Prostate gland (tissue), 2 donors: ENCODE measurements around the gene UPK1A. TPM values are rescaled to one million over a fixed set of nuclear protein-coding genes. Genes with fewer than 3 reads are reported as not detected.
"Not testable (repeated sequence)": the region's sequence is repeated elsewhere in the genome, so short reads cannot be mapped to it uniquely, and the experiment has no call there.

ENCODE experiments used
- DNase-seq: peaks from one replicate; pipeline ENCODE4 v3.0.0-alpha.2; 2019; ENCODE audit warnings: low spot score
- H3K27ac ChIP-seq, 2 donors: fragments of 200-600 bp; sonication (generic); 2 replicates each; pipeline ENCODE4 v1.5.1; 2017 to 2019
- H3K27me3 ChIP-seq: fragments of 200-600 bp; sonication (generic); replicated peaks from 2 replicates; pipeline ENCODE4 v1.5.1; 2019; ENCODE audit not compliant: insufficient read depth
- H3K36me3 ChIP-seq, 2 donors: fragments of 200-600 bp; sonication (generic); 1 replicate in 1 of 2; 2 replicates in 1 of 2; pipeline versions ENCODE4 v1.5.1 to v1.8.1; 2017 to 2019
- H3K4me1 ChIP-seq: fragments of 200-600 bp; sonication (generic); replicated peaks from 2 replicates; pipeline ENCODE4 v1.5.1; 2019
- H3K4me3 ChIP-seq, 2 donors: fragments of 200-600 bp; sonication (generic); 2 replicates each; pipeline ENCODE4 v1.5.1; 2017 to 2019
- H3K9me3 ChIP-seq: fragments of 200-600 bp; sonication (generic); 2 replicates; pipeline ENCODE4 v1.5.1; 2017
- POLR2A ChIP-seq: fragments of 450-650 bp; IDR thresholded peaks from one replicate; pipeline ENCODE4 v1.6.1; 2016; ENCODE audit warnings: antibody characterized with exemption, mild to moderate bottlenecking
- POLR2AphosphoS5 ChIP-seq: sonication (generic); formaldehyde crosslinking; IDR thresholded peaks from one replicate; pipeline ENCODE4 v1.6.1; 2017; ENCODE audit warnings: antibody characterized with exemption
- WGBS: methylation state at CpG from one replicate; pipeline ENCODE4 v1.1.5; 2018; 5-methylcytosine and 5-hydroxymethylcytosine counted together
- intact Hi-C: fragments of 100-400 bp; cut with DNase I; formaldehyde crosslinking; loops from one replicate; pipeline ENCODE4 v1.14.2; 2022
- total RNA-seq, 2 donors: library from RNA; depleted of rRNA; stranded (reverse); fragments of >200 nt; gene quantifications; one replicate each; pipeline ENCODE4 v1.1.0, GENCODE V29; 2016
- TF ChIP-seq, protein P1 (sequence below), 4 experiments: fragments of 200-600 bp in 2 of 4; fragments of 450-650 bp in 2 of 4; sonication (generic) in 2 of 4; IDR thresholded peaks; 1 replicate in 3 of 4; 2 replicates in 1 of 4; pipeline ENCODE4 v1.5.1; 2016 to 2019; ENCODE audit warnings: antibody characterized with exemption in 4 of 4, mild to moderate bottlenecking in 2 of 4, moderate library complexity in 2 of 4

Gene UPK1A
- total RNA-seq, 2 donors from 2014 or later: 3.8 to 5.5 TPM

DNA sequence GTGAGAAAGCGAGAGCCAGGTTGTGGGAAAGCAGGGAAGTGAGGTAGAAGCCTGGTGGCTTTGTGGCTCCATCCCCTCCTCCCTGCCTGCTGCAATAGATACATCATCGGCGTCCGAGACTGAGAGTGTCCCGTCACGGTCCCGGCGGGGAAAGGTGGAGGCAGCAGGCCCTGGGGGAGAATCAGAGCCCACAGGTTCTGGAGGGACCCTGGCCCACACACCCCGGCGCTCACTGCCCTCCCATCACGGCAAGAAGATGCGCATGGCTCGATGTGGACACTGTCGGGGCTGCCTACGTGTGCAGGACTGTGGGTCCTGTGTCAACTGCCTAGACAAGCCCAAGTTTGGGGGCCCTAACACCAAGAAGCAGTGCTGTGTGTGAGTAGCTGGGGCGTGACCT is 56.6 kb downstream of the UPK1A start:
- H3K4me1 ChIP-seq: peaks cover 9% of the 10 kb centered on the region
- TF ChIP-seq, protein P1, sequence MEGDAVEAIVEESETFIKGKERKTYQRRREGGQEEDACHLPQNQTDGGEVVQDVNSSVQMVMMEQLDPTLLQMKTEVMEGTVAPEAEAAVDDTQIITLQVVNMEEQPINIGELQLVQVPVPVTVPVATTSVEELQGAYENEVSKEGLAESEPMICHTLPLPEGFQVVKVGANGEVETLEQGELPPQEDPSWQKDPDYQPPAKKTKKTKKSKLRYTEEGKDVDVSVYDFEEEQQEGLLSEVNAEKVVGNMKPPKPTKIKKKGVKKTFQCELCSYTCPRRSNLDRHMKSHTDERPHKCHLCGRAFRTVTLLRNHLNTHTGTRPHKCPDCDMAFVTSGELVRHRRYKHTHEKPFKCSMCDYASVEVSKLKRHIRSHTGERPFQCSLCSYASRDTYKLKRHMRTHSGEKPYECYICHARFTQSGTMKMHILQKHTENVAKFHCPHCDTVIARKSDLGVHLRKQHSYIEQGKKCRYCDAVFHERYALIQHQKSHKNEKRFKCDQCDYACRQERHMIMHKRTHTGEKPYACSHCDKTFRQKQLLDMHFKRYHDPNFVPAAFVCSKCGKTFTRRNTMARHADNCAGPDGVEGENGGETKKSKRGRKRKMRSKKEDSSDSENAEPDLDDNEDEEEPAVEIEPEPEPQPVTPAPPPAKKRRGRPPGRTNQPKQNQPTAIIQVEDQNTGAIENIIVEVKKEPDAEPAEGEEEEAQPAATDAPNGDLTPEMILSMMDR (IDR thresholded peaks at IDR 0.05): no peak
- no peak for TF ChIP-seq POLR2A
- no peak for TF ChIP-seq POLR2AphosphoS5
- WGBS: 92% methylated on average over 16 of the region's 16 CpGs

DNA sequence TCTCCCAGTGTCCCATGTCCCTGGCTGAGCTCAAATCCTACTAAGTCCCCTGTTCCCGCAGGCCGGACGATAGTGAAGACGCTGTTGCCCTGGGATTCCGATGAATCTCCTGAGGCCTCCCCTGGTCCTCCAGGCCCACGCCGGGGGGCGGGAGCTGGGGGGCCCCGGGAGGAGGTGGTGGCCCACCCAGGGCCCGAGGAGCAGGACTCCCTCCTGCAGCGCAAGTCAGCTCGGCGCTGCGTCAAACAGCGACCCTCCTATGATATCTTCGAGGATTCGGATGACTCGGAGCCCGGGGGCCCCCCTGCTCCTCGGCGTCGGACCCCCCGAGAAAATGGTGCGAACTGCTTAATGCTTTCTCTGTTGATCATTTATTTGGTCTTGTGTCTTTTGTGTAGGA is 57.4 kb downstream of the UPK1A start:
- peaks cover 9% of the 10 kb centered on the region for H3K4me1 ChIP-seq
- H3K4me3 ChIP-seq: no peak overlapping the region
- 95% methylated on average over 24 of the region's 24 CpGs for WGBS
- no peak for DNase-seq
- no peaks in the 10 kb centered on the region for H3K27me3 ChIP-seq
- H3K27ac ChIP-seq: no peak overlapping the region
- H3K36me3 ChIP-seq: peaks cover 47 to 68% of the 10 kb centered on the region in 2 donors
- H3K9me3 ChIP-seq: no peaks in the 10 kb centered on the region
- intact Hi-C loops: no loop called here
- TF ChIP-seq POLR2A: no peak
- no peak for TF ChIP-seq POLR2AphosphoS5
- TF ChIP-seq, protein P1 (IDR thresholded peaks at IDR 0.05): no peak

More for the DNA sequence above, 56.6 kb downstream of the UPK1A start:
- no peak overlapping the region for H3K27ac ChIP-seq
- H3K27me3 ChIP-seq: no peaks in the 10 kb centered on the region
- intact Hi-C loops: no loop called here
- no peak for DNase-seq
- no peak overlapping the region for H3K4me3 ChIP-seq
- peaks cover 39 to 60% of the 10 kb centered on the region in 2 donors for H3K36me3 ChIP-seq
- H3K9me3 ChIP-seq: no peaks in the 10 kb centered on the region

DNA sequence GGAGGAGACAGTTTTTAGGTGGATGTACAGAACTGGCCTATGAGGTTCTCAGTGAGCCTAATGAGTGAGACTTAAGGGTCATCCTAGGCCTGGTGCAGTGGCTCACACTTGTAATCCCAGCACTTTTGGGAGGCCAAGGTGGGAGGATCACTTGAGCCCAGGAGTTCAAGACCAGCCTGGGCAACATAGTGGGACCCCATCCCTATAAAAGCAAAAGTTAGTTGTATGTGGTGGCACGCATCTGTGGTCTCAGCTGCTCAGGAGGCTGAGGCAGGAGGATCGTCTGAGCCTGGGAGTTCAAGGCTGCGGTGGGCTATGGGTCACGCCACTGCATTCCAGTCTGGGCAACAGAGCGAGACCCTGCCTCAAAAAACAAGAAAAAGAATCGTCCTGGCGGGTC is 57.8 kb downstream of the UPK1A start:
- H3K4me1 ChIP-seq, H3K4me3 ChIP-seq, intact Hi-C loops, H3K27ac ChIP-seq, H3K9me3 ChIP-seq, DNase-seq, H3K27me3 ChIP-seq: not testable (repeated sequence)
- H3K36me3 ChIP-seq: peaks cover 47 to 72% of the 10 kb centered on the region in 2 donors
- WGBS: 90% methylated on average over 7 of the region's 7 CpGs

DNA sequence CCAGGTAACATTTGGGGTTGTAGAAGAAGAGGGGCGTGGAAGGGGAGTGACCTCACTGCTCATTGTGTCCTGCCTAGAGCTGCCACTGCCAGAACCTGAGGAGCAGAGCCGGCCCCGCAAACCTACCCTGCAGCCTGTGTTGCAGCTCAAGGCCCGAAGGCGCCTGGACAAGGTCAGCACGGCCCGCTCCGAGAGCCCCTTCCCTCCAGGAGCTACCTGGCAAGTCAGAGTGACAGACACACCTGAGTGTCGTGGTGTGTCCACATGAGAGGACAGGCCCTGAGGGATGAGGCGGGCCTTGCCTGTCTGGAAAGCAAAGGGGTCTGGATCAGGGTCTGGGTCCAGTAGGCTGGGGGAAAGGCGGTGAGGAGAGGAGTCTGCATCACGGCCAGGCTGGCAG is 58.2 kb downstream of the UPK1A start:
- H3K36me3 ChIP-seq: peaks cover 47 to 76% of the 10 kb centered on the region in 2 donors
- WGBS: 96% methylated on average over 12 of the region's 12 CpGs
- TF ChIP-seq, protein P1 (IDR thresholded peaks at IDR 0.05): no peak
- no peak for TF ChIP-seq POLR2A
- no peak for TF ChIP-seq POLR2AphosphoS5
- DNase-seq: no peak
- H3K27ac ChIP-seq: no peak overlapping the region
- H3K27me3 ChIP-seq: no peaks in the 10 kb centered on the region
- H3K4me3 ChIP-seq: no peak overlapping the region
- no peaks in the 10 kb centered on the region for H3K9me3 ChIP-seq
- peaks cover 2% of the 10 kb centered on the region for H3K4me1 ChIP-seq
- intact Hi-C loops: no loop called here

DNA sequence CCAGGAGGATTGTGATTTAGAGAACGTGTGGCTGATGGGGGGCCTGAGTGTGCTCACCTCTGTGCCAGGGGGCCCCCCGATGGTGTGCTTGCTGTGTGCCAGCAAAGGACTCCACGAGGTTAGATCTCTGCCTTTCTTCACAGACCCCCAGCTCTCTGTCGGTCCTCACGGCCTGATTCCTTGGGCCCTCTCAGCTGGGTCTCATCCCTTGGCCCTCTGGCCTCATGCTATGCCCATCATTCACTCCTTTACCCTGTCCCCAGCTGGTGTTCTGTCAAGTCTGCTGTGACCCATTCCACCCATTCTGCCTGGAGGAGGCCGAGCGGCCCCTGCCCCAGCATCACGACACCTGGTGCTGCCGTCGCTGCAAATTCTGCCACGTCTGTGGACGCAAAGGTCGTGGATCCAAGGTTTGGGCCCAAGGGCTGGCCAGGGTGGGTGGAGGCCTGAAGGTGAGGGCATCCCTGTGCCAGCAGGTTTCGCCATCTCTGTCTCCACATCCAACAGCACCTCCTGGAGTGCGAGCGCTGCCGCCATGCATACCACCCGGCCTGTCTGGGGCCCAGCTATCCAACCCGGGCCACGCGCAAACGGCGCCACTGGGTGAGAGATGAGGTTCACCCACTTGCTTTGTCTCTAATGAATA is 59.0 kb downstream of the UPK1A start:
- no peak overlapping the region for H3K4me3 ChIP-seq
- no peak overlapping the region for H3K27ac ChIP-seq
- no peaks in the 10 kb centered on the region for H3K9me3 ChIP-seq
- no peak for DNase-seq
- H3K27me3 ChIP-seq: no peaks in the 10 kb centered on the region
- TF ChIP-seq, protein P1 (IDR thresholded peaks at IDR 0.05): no peak
- no peak for TF ChIP-seq POLR2A
- no peak for TF ChIP-seq POLR2AphosphoS5
- H3K4me1 ChIP-seq: no peaks in the 10 kb centered on the region
- peaks cover 50 to 84% of the 10 kb centered on the region in 2 donors for H3K36me3 ChIP-seq
- intact Hi-C loops: no loop called here
- WGBS: 95% methylated on average over 23 of the region's 23 CpGs
